HepG2 (cell line): ENCODE results near the gene PSMC3IP. TPM values are rescaled to one million over a fixed set of nuclear protein-coding genes. Genes with fewer than 3 reads are reported as not detected.

Source experiments
- DRAP1 ChIP-seq: IDR thresholded peaks from 2 replicates; pipeline ENCODE4 v1.6.1; 2016; ENCODE audit warnings: missing genetic modification reagents, missing compliant biosample characterization
- E2F2 ChIP-seq: sonication (generic); formaldehyde crosslinking; IDR thresholded peaks from 2 replicates; pipeline ENCODE4 v1.4.0; 2020; ENCODE audit warnings: missing genetic modification reagents, borderline replicate concordance
- EEA1 ChIP-seq: sonication (generic); formaldehyde crosslinking; IDR thresholded peaks from 2 replicates; pipeline ENCODE4 v1.5.1; 2020; ENCODE audit warnings: mild to moderate bottlenecking, missing genetic modification reagents, borderline replicate concordance
- HHEX ChIP-seq: IDR thresholded peaks from 2 replicates; pipeline ENCODE4 v1.6.1; 2016; ENCODE audit warnings: control low read depth
- HMGXB3 ChIP-seq: sonication (generic); formaldehyde crosslinking; IDR thresholded peaks from 2 replicates; pipeline ENCODE4 v1.4.0; 2020; ENCODE audit warnings: missing genetic modification reagents, borderline replicate concordance
- MED1 ChIP-seq: sonication (generic); formaldehyde crosslinking; IDR thresholded peaks from 2 replicates; pipeline ENCODE4 v1.4.0; 2020; ENCODE audit warnings: missing genetic modification reagents
- MED8 ChIP-seq: sonication (generic); formaldehyde crosslinking; IDR thresholded peaks from 2 replicates; pipeline ENCODE4 v1.8.1; 2023; ENCODE audit warnings: mild to moderate bottlenecking, missing genetic modification reagents; ENCODE audit not compliant: insufficient replicate concordance
- NCOA2 ChIP-seq: sonication (generic); formaldehyde crosslinking; IDR thresholded peaks from 2 replicates; pipeline ENCODE4 v1.8.0; 2022; ENCODE audit warnings: inconsistent platforms
- PBX3 ChIP-seq: sonication (generic); formaldehyde crosslinking; IDR thresholded peaks from 2 replicates; pipeline ENCODE4 v1.8.1; 2023; ENCODE audit warnings: missing genetic modification reagents, inconsistent platforms, borderline replicate concordance
- RBM39 ChIP-seq: fragments of 200-400 bp; formaldehyde crosslinking; IDR thresholded peaks from one replicate; pipeline ENCODE4 v1.6.1; 2018; ENCODE audit warnings: antibody characterized with exemption, mild to moderate bottlenecking, low read depth, low read length; ENCODE audit not compliant: poor library complexity, severe bottlenecking
- RFX1 ChIP-seq: fragments of 450-650 bp; IDR thresholded peaks from 2 replicates; pipeline ENCODE4 v1.6.1; 2017
- TMF1 ChIP-seq: sonication (generic); formaldehyde crosslinking; IDR thresholded peaks from 2 replicates; pipeline ENCODE4 v1.8.1; 2022; ENCODE audit warnings: low read depth, missing genetic modification reagents
- U2AF1 ChIP-seq: fragments of 200-400 bp; formaldehyde crosslinking; optimal IDR thresholded peaks from 2 replicates; pipeline ENCODE3; 2017; ENCODE audit warnings: mild to moderate bottlenecking, low read depth, low read length
- UBTF ChIP-seq: sonication (generic); formaldehyde crosslinking; IDR thresholded peaks from 2 replicates; pipeline ENCODE4 v1.4.0; 2020; ENCODE audit warnings: mild to moderate bottlenecking, missing genetic modification reagents
- ZNF232 ChIP-seq: sonication (generic); formaldehyde crosslinking; IDR thresholded peaks from 2 replicates; pipeline ENCODE4 v1.4.0; 2020; ENCODE audit warnings: missing genetic modification reagents, borderline replicate concordance
- ZNF335 ChIP-seq: sonication (generic); formaldehyde crosslinking; IDR thresholded peaks from 2 replicates; pipeline ENCODE4 v1.4.0; 2020; ENCODE audit warnings: missing genetic modification reagents
- ZNF530 ChIP-seq: sonication (generic); formaldehyde crosslinking; IDR thresholded peaks from 2 replicates; pipeline ENCODE4 v1.5.0; 2020; ENCODE audit warnings: low read depth, mild to moderate bottlenecking, missing genetic modification reagents
- ZNF709 ChIP-seq: sonication (generic); formaldehyde crosslinking; IDR thresholded peaks from 2 replicates; pipeline ENCODE4 v1.5.0; 2020; ENCODE audit warnings: mild to moderate bottlenecking, missing genetic modification reagents
- polyA plus RNA-seq, 8 experiments: library from polyadenylated mRNA; depleted of rRNA in 3 of 8; stranded (reverse) in 7 of 8; unstranded in 1 of 8; fragments of >200 nt; fragmentation: Illumina TruSeq in 4 of 8; extraction: Trizol in 4 of 8; gene quantifications; 2 replicates each; pipeline versions ENCODE4 v1.2.1 to v1.2.3, GENCODE V29; 2011 to 2016; ENCODE audit warnings: low read depth in 4 of 8, missing spikeins in 1 of 8, mixed read lengths in 1 of 8; ENCODE audit not compliant: insufficient read depth in 1 of 8
- total RNA-seq, 5 experiments: library from RNA; depleted of rRNA; stranded (reverse); fragments of >200 nt; fragmentation: Illumina TruSeq; extraction: Trizol; gene quantifications; 2 replicates each; pipeline ENCODE4 v1.2.3, GENCODE V29; 2016; ENCODE audit warnings: low read depth in 1 of 5

Gene PSMC3IP
- total and polyA plus RNA-seq, 2 of the 13 experiments (the other 11 are each of a cell fraction or from before 2014, with no cell fraction given): 6.5 to 22.4 TPM

GRCh38 chr17:42541041-42541833, 36.3 kb downstream of the PSMC3IP start (continued):
- TF ChIP-seq UBTF (CRISPR knock-in tag) (no peak; the same call in 1 of the 2 replicates), RBM39 (no peak), NCOA2 (CRISPR knock-in tag) (peak; percentile 73), HHEX (no peak), ZNF709 (CRISPR knock-in tag) (peak; percentile 78), ZNF530 (CRISPR knock-in tag) (no peak), MED8 (CRISPR knock-in tag) (peak; percentile 14), PBX3 (CRISPR knock-in tag) (no peak), DRAP1 (CRISPR knock-in tag) (peak; percentile 77), ZNF335 (CRISPR knock-in tag) (peak; percentile 90), HMGXB3 (CRISPR knock-in tag) (peak; percentile 82; the same call in 1 of the 2 replicates), RFX1 (no peak), E2F2 (CRISPR knock-in tag) (0 out of 2 replicates have a peak, but pooled peaks have one; percentile 55), TMF1 (CRISPR knock-in tag) (no peak), EEA1 (CRISPR knock-in tag) (no peak), ZNF232 (CRISPR knock-in tag) (peak; percentile 78; the same call in 1 of the 2 replicates), U2AF1 (no peak), MED1 (CRISPR knock-in tag) (peak; percentile 94)
